ENCODE data around the gene STAG2.

DNA sequence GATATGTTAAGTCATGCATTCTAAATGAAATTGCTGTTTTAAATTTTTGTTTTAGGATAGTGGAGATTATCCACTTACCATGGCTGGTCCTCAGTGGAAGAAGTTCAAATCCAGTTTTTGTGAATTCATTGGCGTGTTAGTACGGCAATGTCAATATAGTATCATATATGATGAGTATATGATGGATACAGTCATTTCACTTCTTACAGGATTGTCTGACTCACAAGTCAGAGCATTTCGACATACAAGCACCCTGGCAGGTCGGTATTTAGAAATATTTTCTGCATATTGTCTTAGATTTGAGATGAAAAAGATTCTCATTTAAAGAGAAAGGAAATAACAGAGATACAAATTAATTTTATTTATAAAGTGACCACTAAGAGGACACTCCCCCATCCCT, 83.6 kb downstream of the STAG2 start:
- TF ChIP-seq, protein P1, sequence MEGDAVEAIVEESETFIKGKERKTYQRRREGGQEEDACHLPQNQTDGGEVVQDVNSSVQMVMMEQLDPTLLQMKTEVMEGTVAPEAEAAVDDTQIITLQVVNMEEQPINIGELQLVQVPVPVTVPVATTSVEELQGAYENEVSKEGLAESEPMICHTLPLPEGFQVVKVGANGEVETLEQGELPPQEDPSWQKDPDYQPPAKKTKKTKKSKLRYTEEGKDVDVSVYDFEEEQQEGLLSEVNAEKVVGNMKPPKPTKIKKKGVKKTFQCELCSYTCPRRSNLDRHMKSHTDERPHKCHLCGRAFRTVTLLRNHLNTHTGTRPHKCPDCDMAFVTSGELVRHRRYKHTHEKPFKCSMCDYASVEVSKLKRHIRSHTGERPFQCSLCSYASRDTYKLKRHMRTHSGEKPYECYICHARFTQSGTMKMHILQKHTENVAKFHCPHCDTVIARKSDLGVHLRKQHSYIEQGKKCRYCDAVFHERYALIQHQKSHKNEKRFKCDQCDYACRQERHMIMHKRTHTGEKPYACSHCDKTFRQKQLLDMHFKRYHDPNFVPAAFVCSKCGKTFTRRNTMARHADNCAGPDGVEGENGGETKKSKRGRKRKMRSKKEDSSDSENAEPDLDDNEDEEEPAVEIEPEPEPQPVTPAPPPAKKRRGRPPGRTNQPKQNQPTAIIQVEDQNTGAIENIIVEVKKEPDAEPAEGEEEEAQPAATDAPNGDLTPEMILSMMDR (IDR thresholded peaks at IDR 0.05; ENCODE audit: low read length), result no peak
- TF ChIP-seq EZH2 (optimal IDR thresholded peaks at IDR 0.05; ENCODE audit: low read depth, low read length) (no peak), EZH2phosphoT487 (IDR thresholded peaks at IDR 0.05; ENCODE audit: low read length) (no peak)
